ENCODE data around the gene JSRP1.

Gene JSRP1, protein sequence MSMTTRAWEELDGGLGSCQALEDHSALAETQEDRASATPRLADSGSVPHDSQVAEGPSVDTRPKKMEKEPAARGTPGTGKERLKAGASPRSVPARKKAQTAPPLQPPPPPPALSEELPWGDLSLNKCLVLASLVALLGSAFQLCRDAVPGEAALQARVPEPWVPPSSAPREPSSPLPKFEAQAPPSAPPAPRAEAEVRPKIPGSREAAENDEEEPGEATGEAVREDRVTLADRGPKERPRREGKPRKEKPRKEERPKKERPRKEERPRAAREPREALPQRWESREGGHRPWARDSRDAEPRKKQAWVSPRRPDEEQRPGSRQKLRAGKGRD

GRCh38 chr19:2255982-2256685, at the start of gene JSRP1:
Gene JSRP1, minus strand, starts transcription at chr19:2256417. Its CDS starts 1,103 bp downstream, at chr19:2255314.
- Histone ChIP-seq H3K27me3 (ENCODE audit: low read depth, low read length) (peaks cover 22% of the 10 kb centered on the region), H3K27ac (ENCODE audit: low read length) (no peak within 1 kb of the TSS), H3K4me3 (ENCODE audit: low read depth in 1 of 2, low read length in 2 of 2) (no peak within 1 kb of the TSS), H3K9me3 (ENCODE audit: control insufficient read depth in 1 of 2, low read length in 2 of 2) (no peaks in the 10 kb centered on the region), H3K36me3 (ENCODE audit: control insufficient read depth in 1 of 2, insufficient read depth in 2 of 2, low read length in 2 of 2) (no peaks in the 10 kb centered on the region), H3K4me1 (ENCODE audit: control insufficient read depth in 1 of 2, insufficient read depth in 2 of 2, low read length in 2 of 2) (peaks cover 0 to 27% of the 10 kb centered on the region in 2 donors)

DNA sequence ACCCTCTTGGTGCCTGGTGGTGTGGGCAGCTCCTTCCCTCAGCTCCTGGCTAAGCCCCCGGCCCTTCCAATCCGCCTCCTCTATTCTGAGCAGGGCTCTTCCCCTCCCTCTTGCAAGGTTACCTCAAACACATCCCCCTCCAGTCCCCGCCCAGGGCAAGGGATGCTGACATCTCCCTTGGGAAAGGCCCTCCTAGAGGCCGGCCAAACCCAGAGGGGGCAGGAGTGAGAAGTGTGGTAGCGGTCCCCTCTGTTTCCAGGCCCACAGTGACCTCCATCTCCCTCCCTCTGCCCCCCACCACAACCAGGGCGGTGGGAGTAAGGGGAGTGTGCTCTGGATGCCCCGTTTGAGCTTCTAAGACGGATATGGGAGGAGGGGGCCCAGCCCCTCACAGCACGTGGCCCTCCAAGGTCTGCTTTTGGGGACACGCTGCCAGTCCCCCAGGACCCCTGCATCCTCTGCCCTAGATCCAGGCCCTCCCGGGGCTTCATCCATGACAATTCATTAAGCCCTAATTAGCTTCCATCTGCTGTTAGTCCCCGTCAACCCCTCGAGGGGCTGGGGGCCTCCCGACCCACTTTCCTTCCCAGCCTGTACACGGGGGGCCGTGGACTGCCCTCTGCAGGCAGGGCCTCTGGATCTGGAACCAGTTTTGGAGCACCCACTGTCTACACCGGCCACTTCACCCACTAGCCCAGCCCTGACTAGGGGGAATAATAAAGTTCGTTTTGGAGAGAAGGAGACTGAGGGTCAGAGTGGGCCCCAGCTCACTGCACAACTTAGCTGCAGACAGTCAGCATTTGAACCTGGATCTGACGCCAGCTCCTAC, 49.4 kb upstream of the JSRP1 start:
- H3K27me3 ChIP-seq (ENCODE audit: low read depth, low read length), result peaks cover 27% of the 10 kb centered on the region
- H3K36me3 ChIP-seq (ENCODE audit: control insufficient read depth in 1 of 2, insufficient read depth in 2 of 2, low read length in 2 of 2), result no peaks in the 10 kb centered on the region

DNA sequence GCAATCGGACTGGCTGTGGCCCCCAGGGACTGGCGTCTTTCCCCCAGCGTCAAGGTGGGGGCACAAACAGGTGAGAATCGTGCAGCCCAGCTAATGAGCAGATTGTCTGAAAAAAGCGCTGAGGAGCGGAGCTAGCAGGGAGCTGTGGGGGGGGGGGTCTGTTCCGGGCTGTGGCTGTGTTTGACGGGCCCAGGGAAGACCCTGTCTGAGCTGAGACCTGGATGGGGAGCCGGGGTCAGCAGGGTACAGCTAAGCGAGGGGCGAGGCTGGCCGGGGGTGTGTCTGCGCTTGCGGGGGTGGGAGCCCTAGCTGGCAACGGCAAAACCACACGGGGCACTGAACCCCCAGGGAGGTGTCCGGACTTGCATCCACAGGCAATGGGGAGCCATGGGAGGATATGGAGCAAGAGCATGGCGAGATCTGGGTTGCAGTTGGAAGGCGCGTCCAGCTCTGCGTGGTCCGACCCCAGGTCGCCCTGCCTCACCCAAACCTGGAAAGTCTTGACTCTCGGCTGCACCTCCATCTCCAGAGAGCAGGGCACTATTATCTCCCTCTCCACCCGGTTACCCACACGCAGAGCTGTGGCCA, 47.1 kb upstream of the JSRP1 start:
- peaks cover 21% of the 10 kb centered on the region for H3K27me3 ChIP-seq (ENCODE audit: low read depth, low read length)
- no peak overlapping the region for H3K27ac ChIP-seq (ENCODE audit: low read length)
- no peaks in the 10 kb centered on the region for H3K36me3 ChIP-seq (ENCODE audit: control insufficient read depth in 1 of 2, insufficient read depth in 2 of 2, low read length in 2 of 2)
- H3K4me1 ChIP-seq (ENCODE audit: control insufficient read depth in 1 of 2, insufficient read depth in 2 of 2, low read length in 2 of 2), result peaks cover 0 to 14% of the 10 kb centered on the region in 2 donors
- H3K9me3 ChIP-seq (ENCODE audit: control insufficient read depth in 1 of 2, low read length in 2 of 2), result no peaks in the 10 kb centered on the region
- no peak overlapping the region for H3K4me3 ChIP-seq (ENCODE audit: low read depth in 1 of 2, low read length in 2 of 2)

More for the DNA sequence above, 49.4 kb upstream of the JSRP1 start:
- Histone ChIP-seq H3K9me3 (ENCODE audit: control insufficient read depth in 1 of 2, low read length in 2 of 2) (no peaks in the 10 kb centered on the region), H3K4me1 (ENCODE audit: control insufficient read depth in 1 of 2, insufficient read depth in 2 of 2, low read length in 2 of 2) (peaks cover 0 to 16% of the 10 kb centered on the region in 2 donors), H3K4me3 (ENCODE audit: low read depth in 1 of 2, low read length in 2 of 2) (no peak overlapping the region), H3K27ac (ENCODE audit: low read length) (no peak overlapping the region)

- Histone ChIP-seq H3K27ac (ENCODE audit: low read length) (no peak overlapping the region), H3K4me3 (ENCODE audit: low read depth in 1 of 2, low read length in 2 of 2) (peak overlapping the region in 1 of 2 donors; percentile 32), H3K27me3 (ENCODE audit: low read depth, low read length) (peaks cover 19% of the 10 kb centered on the region), H3K36me3 (ENCODE audit: control insufficient read depth in 1 of 2, insufficient read depth in 2 of 2, low read length in 2 of 2) (no peaks in the 10 kb centered on the region), H3K9me3 (ENCODE audit: control insufficient read depth in 1 of 2, low read length in 2 of 2) (no peaks in the 10 kb centered on the region), H3K4me1 (ENCODE audit: control insufficient read depth in 1 of 2, insufficient read depth in 2 of 2, low read length in 2 of 2) (peaks cover 0 to 10% of the 10 kb centered on the region in 2 donors)
These were observed 46.3 kb upstream of the JSRP1 start for GRCh38 chr19:2302319-2303210.

- no peaks in the 10 kb centered on the region for H3K36me3 ChIP-seq (ENCODE audit: control insufficient read depth in 1 of 2, insufficient read depth in 2 of 2, low read length in 2 of 2)
- no peak overlapping the region for H3K4me3 ChIP-seq (ENCODE audit: low read depth in 1 of 2, low read length in 2 of 2)
- H3K27ac ChIP-seq (ENCODE audit: low read length), result no peak overlapping the region
- H3K9me3 ChIP-seq (ENCODE audit: control insufficient read depth in 1 of 2, low read length in 2 of 2), result no peaks in the 10 kb centered on the region
- peaks cover 0 to 8% of the 10 kb centered on the region in 2 donors for H3K4me1 ChIP-seq (ENCODE audit: control insufficient read depth in 1 of 2, insufficient read depth in 2 of 2, low read length in 2 of 2)
- peaks cover 3% of the 10 kb centered on the region for H3K27me3 ChIP-seq (ENCODE audit: low read depth, low read length)
These were observed 44.3 kb upstream of the JSRP1 start for GRCh38 chr19:2300533-2300932.

DNA sequence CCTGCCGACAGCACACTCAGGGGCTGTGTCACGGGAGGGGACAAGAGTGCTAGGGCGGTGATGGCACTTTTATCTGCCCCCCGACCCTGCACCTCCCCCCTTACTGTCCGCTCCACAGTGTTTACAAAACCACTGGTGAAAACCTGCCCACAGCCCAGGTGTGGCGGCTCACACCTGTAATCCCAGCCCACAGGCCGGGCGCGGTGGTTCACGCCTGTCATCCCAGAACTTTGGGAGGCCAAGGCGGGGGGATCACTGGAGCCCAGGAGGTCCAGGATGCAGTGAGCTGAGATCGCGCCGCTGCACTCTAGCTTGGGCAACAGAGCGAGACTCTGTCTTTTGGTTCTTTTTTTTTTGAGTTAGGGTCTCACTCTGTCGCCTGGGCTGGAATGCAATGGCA, 39.9 kb upstream of the JSRP1 start:
- Histone ChIP-seq H3K36me3 (ENCODE audit: control insufficient read depth in 1 of 2, insufficient read depth in 2 of 2, low read length in 2 of 2) (no peaks in the 10 kb centered on the region), H3K4me1 (ENCODE audit: control insufficient read depth in 1 of 2, insufficient read depth in 2 of 2, low read length in 2 of 2) (peaks cover 0 to 19% of the 10 kb centered on the region in 2 donors), H3K27me3 (ENCODE audit: low read depth, low read length) (peaks cover 4% of the 10 kb centered on the region), H3K9me3 (ENCODE audit: control insufficient read depth in 1 of 2, low read length in 2 of 2) (no peaks in the 10 kb centered on the region), H3K27ac (ENCODE audit: low read length) (no peak overlapping the region), H3K4me3 (ENCODE audit: low read depth in 1 of 2, low read length in 2 of 2) (no peak overlapping the region)

DNA sequence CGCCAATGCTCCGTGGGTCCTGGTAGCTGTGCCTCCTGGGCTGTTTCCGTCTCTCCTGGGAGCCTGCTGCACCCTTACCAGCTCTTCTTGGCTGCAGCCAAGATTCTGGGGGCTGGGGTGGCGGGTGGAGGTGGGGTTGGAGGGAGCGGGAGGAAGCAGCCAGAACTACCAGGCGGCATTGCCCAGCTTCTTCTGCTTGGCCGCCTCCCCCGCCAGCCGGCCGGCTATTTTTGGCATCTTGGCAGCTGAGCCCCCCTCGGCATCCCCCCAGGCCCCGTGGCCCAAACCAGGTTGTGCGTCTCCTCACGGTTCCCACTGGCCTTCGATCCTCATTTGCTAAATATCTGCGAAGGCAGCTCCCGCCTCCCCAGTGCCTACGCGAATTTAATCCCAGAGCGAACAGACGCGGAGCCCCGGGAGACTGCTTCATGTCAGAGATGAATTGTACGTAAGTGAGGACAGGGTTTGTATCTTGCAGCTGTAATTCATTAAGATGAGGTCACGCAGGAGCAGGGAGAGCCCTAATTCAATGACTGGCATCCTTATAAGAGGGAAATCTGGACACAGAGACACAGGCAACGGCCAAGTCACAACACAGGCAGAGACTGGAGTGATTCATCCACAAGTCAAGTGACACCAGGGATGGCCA, 38.6 kb upstream of the JSRP1 start:
- H3K4me3 ChIP-seq (ENCODE audit: low read depth in 1 of 2, low read length in 2 of 2), result peak overlapping the region in 1 of 2 donors; percentile 40
- H3K4me1 ChIP-seq (ENCODE audit: control insufficient read depth in 1 of 2, insufficient read depth in 2 of 2, low read length in 2 of 2), result peaks cover 0 to 32% of the 10 kb centered on the region in 2 donors
- H3K27me3 ChIP-seq (ENCODE audit: low read depth, low read length), result peaks cover 10% of the 10 kb centered on the region
- no peak overlapping the region for H3K27ac ChIP-seq (ENCODE audit: low read length)
- H3K36me3 ChIP-seq (ENCODE audit: control insufficient read depth in 1 of 2, insufficient read depth in 2 of 2, low read length in 2 of 2), result no peaks in the 10 kb centered on the region
- no peaks in the 10 kb centered on the region for H3K9me3 ChIP-seq (ENCODE audit: control insufficient read depth in 1 of 2, low read length in 2 of 2)

GRCh38 chr19:2291185-2291751, 35.1 kb upstream of the JSRP1 start:
- Histone ChIP-seq H3K36me3 (ENCODE audit: control insufficient read depth in 1 of 2, insufficient read depth in 2 of 2, low read length in 2 of 2) (no peaks in the 10 kb centered on the region), H3K4me1 (ENCODE audit: control insufficient read depth in 1 of 2, insufficient read depth in 2 of 2, low read length in 2 of 2) (peaks cover 0 to 38% of the 10 kb centered on the region in 2 donors), H3K9me3 (ENCODE audit: control insufficient read depth in 1 of 2, low read length in 2 of 2) (no peaks in the 10 kb centered on the region), H3K27ac (ENCODE audit: low read length) (no peak overlapping the region), H3K27me3 (ENCODE audit: low read depth, low read length) (peaks cover 18% of the 10 kb centered on the region), H3K4me3 (ENCODE audit: low read depth in 1 of 2, low read length in 2 of 2) (peak overlapping the region in 1 of 2 donors; percentile 54)

DNA sequence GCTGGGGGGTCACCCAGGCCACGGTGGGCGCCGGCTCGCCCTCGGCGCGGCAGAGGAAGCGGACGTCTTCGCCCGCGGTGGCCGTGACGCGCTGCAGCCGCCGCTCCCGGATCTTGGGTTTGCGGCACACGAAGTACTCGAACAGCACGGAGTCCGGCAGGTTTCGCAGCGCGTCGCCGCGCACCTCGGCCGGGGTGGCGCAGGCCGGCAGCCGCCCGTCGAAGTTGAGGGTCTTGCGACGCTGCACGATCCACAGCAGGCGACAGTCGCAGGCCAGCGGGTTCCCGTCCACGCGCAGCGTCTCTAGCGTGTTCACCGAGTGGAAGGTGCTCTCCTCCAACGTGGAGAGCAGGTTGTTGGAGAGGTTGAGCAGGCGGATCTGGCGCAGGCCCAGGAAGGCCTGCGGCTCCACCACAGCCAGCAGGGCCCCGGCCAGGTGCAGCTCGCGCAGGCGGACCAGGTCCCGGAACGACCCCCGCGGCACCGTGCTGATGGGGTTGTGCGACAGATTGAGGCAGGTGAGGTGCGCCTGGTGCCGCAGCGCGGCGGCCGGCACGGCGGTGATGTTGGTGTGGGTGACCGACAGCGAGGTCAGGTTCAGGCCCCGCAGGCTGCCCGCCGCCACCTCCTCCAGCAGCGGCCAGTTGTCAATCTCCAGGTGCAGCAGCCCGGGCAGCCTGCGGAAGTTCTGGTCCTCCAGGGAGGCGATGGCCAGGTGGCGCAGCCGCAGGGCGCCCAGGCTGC, 34.4 kb upstream of the JSRP1 start:
- Histone ChIP-seq H3K27me3 (ENCODE audit: low read depth, low read length) (peaks cover 18% of the 10 kb centered on the region), H3K27ac (ENCODE audit: low read length) (no peak overlapping the region), H3K4me1 (ENCODE audit: control insufficient read depth in 1 of 2, insufficient read depth in 2 of 2, low read length in 2 of 2) (peaks cover 0 to 38% of the 10 kb centered on the region in 2 donors), H3K9me3 (ENCODE audit: control insufficient read depth in 1 of 2, low read length in 2 of 2) (no peaks in the 10 kb centered on the region), H3K4me3 (ENCODE audit: low read depth in 1 of 2, low read length in 2 of 2) (peak overlapping the region; percentile 26 to 54), H3K36me3 (ENCODE audit: control insufficient read depth in 1 of 2, insufficient read depth in 2 of 2, low read length in 2 of 2) (no peaks in the 10 kb centered on the region)
